ENCODE measurements around the gene CXCR2.
"Not testable (repeated sequence)": the region's sequence is repeated elsewhere in the genome, so short reads cannot be mapped to it uniquely, and the experiment has no call there.

CXCR2 gene
- 0 reads per million in 3 experiments for total RNA-seq

DNA sequence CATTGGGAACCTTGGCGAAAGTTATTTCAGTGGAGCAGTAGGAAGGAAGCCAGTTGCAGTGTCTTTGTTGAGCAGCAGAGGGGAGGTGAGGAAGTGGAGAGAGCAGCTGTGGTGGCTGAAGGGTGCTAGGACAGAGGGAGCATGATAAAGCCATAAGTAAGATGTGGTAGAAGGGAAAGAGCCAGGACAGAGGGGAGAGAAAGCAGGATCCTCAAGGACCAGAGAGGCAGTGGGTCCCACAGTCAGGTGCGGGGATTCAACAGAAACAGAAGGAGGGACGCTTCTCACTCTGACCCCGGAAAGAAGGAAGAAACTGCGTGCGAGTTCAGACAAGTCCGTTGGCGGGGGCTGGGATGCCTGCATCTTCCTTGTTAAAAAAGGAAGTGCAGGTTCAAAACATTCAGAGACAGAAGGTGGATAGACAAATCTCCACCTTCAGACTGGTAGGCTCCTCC, at the start of gene CXCR2:
Gene CXCR2, plus strand, starts transcription at position 403 of the 455 bp plus-strand sequence. CDS start 8,774 bp downstream, outside the sequence.
- no peak for DNase-seq

DNA sequence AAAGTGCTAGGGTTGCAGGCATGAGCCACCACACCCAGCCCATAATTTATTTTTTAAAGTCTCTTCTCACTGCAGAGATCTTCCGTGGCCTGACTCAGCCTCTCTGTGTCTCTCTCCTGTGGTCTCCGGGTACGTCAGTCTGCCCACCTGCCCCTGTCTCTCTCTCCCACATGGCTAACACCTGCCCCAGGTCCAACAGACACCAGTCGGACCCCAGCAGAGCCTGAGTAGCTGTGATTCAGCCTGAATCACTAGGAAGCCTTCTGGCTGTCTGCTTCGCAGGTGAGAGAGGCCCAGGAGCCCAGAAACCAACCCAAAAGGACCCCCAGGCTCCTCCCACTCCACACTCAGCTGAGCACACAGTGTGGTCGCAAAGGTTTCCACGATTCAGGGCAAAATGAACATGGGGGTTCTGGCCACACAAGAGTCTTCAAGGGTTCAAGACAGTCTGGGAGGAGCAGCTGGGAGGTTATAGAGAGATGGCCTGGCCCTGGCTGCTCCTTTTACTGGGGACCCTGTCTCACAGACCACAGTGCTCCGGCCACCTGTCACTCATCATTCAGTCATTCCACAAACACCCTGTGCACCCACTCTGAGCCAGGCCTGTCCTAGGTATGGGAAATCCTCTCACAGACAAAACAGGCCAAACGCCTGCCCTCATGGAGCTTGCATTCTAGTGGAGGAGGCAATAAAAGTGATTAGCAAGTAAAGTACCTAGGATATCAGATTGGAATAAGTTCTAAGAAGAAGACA, 48.2 kb upstream of the CXCR2 start:
- DNase-seq = no peak

DNA sequence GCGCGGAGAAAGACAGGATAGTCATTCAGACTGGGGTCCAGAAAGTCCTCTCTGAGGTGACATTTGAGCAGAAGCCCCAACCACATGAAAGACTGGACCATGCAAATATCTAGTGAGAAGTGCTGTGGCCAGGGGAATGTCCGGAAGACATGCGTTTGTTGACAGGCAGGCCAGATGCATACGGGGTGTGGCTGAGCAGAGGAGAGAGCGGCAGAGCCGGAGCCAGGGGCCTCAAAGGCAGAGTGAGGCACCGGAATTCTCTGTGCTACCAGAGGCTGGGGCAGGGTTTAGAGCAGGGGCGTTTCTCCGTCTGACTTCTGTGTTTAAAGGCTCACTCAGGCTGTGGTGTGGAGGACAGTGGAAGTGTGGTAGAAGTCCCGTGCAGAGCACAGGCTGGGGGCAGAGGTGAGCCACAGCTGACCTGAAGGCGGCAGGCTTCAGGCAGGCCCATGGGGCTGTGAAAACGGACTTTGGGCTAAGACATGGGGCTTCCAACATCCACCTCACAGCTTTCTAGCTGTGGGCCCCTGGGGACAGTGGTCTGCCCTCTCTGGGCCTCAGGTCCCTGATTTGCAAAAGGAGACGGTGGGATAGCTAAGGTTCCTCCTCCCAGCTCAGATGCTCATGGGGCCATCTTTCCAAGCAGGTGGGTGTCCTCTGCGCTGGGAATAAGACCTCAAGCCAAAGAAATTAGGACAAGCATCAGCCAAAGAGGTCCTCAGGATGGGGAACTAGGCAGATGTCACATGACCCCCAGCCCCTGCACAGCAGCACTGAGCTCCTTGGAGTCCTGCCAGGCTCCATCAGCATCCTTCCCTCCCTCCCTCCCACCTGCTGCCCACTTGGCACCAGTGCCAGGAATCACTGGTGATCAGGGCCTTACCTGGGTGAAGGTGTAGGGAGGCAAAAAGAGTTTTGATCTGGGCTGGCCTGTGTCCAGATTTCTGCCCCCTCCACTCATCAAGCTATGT, 45.6 kb upstream of the CXCR2 start:
- DNase-seq = no peak

DNA sequence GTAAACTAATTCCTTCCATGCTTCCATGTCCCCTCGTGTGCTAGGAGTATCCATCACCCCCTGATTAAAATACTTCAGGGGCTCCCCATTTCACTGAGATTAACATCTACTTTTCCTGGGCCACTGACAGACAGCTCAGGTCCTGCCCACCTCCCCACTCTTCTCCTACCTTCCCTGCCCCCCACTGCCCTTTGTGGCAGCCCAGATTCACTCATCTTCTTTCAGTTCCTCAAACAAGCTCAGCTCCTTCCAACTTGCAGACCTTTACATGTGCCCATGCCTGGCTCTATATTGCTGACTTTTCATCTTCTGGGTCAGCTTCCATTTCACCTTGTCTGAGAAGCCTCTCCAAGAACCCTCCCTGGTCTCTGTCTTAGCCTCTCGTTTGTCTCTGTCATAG, 44.8 kb upstream of the CXCR2 start:
- DNase-seq = no peak

DNA sequence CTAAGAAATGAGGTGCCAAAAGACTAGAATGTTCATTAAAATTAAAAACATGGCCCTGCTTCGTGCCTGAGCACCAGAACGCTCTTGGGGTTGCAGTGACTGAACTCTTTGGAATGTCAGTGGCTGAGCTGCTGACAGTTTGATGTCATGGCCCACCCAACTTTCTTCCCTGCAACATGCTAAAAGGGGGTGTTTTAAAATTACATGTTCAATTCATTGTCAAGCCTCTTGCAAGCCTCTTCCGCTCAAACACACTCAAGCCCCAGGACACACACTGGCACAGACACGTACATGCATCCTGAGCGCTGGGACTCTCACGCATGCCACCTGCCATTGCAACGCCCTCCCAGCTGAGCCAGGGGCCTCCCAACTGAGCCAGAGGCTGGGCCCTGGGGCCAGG, 44.1 kb upstream of the CXCR2 start:
- no peak for DNase-seq

DNA sequence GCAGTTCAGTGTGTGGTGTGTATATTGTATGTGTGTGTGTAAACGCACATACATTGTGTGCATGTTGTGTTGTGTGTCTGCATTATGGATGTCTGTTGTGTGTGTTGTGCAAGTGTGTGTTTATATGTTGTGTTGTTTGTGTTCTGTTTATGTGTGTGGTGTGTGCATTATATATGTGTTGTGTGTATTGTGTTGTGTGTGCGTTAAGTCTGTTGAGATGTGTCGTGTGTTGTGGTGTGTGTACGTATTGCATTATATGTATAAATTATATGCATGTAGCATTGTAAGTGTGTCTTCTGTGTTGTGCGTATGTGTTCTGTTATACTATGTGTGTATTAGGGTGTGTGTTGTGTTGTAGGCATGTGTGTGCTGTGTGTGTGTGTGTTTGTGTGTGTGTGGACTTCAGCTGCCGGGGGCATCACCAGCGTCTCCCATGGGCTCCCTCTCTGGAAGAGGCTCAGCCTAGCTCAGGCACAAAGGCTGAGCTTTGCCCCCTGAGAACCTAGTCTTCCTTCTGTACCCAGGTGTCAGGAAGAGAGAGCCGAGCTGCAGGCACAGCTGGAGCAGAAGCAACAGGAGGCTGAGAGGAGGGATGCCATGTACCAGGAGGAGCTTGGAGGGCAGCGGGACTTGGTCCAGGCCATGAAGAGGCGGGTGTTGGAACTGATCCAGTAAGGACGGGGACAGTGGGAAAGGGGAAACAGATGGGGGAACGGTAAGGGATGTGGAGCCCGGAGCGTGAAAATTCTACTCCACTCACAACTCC, 43.1 kb upstream of the CXCR2 start:
- no peak for DNase-seq

DNA sequence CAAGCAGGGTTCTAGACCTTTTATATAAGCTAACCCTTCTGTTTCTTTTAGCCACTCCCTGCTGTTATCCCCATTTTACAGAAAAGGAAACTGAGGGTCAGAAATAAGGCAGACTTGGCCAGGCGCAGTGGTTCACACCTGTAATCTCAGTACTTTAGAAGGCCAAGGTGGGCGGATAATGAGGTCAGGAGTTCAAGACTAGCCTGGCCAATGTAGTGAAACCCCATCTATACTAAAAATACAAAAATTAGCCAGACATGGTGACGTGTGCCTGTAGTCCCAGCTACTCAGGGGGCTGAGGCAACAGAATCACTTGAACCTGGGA, 42.5 kb upstream of the CXCR2 start:
- DNase-seq = no peak

DNA sequence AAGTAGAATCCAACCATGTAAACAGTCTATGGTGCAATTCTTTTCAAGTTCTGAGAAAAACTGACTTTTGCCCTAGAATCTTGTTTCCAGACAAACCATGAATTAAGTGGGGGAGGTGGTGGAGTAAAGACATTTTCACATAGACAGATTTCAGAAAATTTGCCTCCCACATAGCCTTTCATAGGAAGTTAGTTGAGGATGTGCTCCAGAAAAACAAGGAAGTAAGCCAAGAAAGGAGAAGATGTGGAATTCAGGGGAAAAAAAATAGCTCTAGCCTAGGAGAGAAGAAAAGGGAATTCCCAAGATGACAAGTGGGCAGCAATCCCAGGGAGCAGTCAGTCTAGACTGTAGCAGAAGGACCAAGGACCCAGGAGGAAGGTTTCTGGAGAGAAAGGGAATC, 39.4 kb upstream of the CXCR2 start:
- DNase-seq = no peak

DNA sequence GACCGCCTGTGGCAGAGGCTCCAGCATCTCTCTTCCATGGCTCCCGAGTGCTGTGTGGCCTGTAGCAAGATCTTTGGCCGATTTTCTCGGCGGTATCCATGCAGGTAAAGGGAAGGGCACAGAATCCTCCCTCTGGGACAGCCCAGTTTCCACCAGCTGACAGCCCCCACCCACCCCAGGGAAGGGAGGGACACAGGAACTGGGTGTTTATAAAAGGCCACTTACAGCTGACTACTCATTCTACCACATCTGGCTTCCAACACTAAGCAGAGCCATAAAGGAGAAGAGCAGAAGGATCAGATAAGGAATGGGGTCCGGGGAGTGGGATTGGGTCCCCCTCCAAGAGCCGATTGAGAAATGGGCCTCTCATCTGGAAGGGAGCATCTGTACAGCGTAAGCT, 36.6 kb upstream of the CXCR2 start:
- no peak for DNase-seq

DNA sequence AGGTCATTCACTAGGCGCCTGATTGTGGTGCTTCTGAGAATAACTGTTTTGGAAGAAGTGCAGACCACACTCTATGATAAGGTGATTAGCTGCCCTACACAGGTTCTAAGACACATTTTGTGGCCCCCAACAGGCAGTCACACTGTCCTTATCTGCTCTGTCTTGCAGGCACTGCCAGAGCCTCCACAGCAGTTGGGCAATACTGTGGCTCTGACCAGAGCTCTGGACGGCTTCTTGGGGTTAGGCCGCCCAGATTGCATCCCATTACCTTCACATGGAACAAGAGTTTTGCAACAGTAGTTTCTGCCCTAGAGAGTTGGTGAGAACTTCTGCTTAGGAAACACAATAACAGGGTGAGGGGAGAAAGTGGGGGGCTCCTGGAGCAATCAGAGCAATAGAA, 34.1 kb upstream of the CXCR2 start:
- no peak for DNase-seq

DNA sequence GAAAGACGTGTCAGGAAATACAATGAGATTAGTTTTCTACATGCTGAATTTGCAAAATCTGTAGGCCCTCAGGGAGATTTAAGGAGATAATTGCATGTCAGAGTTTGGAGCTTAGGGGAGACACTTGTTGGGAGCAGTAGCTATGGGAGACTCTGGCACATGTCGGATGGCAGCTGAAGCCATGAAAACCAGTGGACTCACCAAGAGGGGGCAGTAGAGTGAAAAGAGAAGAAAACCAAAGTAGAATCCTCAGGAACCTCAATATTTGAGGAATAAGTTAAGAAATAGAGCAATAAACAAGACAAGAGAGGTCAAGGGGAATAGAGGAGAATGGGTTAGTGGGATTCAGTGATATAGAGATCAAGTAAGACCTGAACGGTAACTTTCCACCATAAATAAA, 31.9 kb upstream of the CXCR2 start:
- DNase-seq = no peak

DNA sequence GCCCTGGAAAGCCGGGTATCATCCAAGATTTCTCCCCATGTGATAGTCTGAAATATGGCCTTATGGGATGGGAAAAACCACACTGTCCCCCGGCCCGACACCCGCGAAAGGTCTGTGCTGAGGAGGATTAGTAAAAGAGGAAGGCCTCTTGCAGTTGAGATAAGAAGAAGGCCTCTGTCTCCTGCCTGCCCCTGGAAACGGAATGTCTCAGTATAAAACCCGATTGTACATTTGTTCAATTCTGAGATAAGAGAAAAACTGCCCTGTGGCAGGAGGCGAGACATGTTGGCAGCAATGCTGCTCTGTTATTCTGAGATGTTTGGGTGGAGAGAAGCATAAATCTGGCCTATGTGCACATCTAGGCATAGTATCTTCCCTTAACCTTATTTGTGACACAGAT, 30.0 kb upstream of the CXCR2 start:
- no peak for DNase-seq

DNA sequence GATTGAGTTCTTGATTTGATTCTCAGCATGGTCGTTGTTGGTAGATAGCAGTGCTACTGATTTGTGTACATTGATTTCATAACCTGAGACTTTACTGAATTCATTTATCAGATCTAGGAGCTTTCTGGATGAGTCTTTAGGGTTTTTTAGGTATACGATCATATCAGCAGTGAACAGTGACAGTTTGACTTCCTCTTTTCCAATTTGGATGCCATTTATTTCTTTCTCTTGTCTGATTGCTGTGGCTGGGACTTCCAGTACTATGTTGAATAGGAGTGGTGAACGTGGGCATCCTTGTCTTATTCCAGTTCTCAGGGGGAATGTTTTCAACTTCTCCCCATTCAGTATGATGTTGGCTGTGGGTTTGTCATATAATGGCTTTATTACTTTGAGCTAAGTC, 27.9 kb upstream of the CXCR2 start:
- no peak for DNase-seq

DNA sequence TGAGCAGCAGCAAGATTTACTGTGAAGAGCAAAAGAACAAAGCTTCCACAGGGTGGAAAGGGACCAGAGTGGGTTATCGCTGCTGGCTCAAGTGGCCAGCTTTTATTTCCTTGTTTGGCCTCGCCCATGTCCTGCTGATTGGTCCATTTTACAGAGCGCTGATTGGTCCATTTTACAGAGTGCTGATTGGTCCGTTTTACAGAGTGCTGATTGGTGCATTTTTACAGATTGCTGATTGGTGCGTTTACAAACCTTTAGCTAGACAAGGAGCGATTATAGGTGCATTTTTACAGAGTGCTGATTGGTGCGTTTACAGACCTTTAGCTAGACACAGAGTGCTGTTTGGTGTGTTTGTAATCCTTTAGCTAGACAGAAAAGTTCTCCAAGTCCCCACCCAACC, 17.0 kb upstream of the CXCR2 start:
- DNase-seq = not testable (repeated sequence)

DNA sequence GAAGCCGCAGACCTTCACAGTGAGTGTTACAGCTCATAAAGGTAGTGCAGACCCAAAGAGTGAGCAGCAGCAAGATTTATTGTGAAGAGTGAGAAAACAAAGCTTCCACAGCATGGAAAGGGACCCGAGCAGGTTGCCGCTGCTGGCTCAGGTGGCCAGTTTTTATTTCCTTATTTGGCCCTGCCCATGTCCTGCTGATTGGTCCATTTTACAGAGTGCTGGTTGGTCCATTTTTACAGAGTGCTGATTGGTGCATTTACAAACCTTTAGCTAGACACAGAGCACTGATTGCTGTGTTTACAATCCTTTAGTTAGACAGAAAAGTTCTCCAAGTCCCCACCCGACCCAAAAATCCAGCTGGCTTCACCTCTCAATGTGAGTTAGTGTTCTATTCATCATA, 4.0 kb upstream of the CXCR2 start:
- DNase-seq = not testable (repeated sequence)

DNA sequence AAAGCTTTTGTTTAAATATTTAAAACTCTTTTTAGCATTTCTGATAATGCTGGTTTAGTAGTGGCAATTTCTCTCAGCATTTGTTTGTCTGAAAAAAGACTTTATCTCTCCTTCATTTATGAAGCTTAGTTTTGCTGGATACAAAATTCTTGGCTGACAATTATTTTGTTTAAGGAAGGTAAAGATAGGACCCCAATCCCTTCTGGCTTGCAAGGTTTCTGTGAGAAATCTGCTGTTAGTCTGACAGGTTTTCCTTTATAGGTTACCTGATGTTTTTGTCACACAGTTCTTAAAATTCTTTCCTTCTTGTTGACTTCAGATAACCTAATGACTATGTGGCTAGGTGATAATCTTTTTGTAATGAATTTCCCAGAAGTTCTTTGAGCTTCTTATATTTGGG, 3.5 kb upstream of the CXCR2 start:
- not testable (repeated sequence) for DNase-seq

DNA sequence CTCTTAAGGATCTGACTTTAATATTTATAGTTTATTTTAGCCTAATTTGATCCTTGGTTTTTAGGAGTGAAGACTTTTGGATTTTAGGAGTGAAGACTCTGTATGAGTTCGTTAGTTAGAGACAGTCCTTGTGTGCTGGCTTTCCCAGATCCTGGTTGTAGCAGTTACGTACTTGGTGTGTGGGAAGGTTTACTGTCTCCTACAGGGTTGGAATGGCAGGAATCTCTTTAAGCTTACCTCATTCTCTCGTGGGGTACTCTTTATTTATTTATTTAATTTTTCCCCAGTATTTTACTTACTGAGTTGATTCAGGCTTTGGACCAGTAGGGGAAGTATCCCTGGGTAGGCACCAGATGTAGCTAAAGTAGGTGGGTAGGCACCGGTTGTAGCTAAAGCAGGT, 1.8 kb upstream of the CXCR2 start:
- DNase-seq = no peak

DNA sequence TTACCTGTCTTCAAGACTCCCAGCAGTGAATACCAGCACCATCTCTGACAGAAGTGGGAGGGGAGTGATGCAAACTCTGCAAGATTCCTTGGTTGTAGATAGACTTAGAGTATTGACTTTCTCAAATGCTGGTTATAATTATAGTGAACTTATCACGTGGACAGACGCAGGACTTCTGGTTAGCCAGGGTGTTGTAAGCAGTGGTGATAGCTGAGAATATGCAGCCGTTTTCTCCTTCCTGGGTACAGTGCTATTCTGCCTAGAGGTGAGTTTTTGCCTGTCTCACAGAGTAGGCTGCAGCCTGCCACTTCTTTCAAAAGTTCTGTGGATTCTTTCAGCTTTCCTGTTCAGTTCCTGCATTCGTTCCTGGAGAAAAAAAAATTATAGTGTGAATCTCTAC, 733 bp upstream of the CXCR2 start:
- DNase-seq = no peak

DNA sequence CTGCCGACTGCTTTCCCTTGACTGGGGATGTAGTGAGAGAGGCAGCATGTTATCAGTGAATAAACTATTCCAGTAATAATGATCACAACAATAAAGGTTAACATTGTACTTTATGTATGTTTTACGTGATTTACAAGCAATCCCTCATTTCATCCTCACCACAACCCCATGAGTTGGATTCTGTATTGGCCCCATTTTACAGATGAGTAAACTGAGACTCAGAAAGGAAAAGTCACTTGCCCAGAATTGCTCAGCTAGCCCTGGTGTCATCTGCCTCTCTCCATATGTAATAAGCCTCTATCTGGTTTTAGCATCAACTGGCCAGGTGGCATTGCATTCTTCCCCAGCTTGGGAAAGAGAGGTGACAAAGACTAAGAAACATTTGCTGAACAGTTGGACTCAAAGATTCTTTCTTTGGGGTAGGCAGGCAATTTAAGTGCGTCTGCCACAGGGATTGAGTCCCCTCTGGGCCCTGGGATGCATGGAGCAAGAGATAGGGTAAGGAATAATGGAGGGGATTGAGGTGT, 2.2 kb downstream of the CXCR2 start:
- DNase-seq = no peak

DNA sequence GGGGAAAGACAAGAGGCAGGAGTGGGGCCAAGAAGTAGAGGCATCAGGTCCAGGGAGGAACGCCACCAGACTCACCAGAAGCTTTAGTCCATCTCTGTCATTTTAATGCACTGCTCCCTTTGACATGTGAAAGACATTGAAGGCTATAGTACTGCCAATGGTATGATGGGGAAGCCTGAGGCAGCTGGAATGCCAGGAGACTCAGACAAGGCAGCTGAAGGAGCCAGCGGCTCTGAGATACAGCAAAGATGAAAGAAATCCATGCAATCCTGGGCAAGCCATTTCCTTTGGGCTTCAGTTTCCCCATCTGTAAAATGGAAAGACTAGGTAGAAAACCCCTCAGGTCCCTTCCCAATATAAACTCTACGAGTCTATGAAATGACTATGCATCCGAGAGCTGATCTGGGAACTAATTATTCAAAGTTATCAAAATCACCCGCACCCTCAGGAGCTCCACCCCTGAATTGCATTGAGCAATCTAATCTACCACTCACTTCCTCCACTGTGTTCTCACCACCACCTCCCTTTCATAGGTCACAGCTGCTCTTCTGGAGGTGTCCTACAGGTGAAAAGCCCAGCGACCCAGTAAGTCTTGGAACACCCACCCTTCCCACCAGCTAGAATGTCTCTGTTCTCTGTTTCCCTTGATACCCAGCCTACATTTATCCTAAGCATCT, 3.1 kb downstream of the CXCR2 start:
- DNase-seq = no peak

DNA sequence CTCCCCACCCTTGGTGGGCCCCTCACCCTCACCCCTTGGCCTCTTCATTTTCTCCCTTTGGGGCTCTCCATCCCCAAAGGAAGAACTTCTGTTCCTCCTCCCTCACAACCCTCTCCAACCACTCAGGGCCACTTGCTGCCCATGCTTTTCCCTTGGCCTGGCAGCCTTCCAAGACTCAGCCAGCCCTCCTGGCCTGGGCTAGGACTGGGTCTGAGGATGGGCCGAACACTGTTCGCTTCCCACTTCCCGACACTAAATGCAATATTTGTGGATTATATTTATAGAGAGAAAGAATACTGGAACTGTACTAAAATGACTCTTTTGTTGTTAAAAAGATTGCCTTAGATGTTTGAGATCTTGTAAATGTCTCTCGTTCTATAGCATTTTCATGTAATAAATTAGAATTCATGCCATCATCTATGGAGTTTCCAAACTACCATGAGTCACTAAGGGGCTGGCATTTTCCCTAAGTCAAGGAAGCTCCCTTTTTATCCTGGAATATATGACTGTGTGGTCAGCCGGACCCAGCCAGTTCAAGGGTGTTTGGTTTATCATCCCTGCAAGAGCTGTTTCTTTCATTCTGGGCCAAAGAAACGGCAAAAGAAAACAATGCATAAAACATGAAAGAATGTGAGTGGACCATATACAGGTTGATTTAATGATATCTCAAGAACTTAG, 3.8 kb downstream of the CXCR2 start:
- DNase-seq = no peak

DNA sequence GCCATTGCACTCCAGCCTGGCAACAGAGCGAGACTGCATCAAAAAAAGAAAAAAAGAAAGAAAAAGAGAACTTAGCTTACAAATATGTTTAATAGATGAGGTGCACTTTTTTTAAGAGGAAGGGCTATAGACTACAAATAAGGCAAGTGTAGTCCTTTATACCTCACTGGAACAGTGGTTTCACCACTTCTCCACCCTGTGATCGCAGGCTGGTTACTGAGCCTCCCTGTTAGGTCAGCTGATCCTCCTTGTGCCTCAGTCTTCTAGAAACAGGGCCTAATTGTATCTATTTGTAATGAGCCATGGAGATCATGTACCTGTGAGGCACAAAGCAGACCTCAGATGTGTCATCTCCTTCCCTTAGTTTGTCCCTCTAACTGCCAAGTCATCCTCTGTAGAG, 4.5 kb downstream of the CXCR2 start:
- DNase-seq = no peak
